NCI-H526 (cell line): ENCODE measurements around the gene PRCC.
A peak's percentile ranks its signal among the peaks of the same experiment; 100 is the strongest.

ENCODE experiments used
- DNase-seq, 2 experiments: peaks; one replicate each; lab custom pipeline; 2025; lab: John Stamatoyannopoulos, UW

Gene PRCC

DNA sequence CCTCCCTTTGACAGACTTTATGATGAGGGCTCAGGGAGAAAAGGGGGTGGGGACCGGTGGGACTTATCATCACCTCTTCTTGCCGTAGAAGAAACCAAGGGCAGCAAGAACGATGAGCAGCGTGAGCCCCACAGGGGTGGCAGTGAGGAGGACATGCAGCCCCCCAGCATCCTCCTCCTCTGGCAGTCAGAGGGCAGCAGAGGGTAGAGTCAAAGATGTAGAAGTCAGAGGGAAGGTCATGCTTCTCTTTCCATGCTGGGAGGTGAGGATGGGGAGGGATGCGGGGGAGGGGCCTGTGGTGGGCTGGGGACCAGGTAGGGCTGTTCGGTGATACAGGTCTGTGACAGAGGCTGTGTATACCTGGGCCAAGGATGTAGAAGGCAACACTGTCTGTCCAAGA is 76.8 kb downstream of the PRCC start:
- no peak for DNase-seq

DNA sequence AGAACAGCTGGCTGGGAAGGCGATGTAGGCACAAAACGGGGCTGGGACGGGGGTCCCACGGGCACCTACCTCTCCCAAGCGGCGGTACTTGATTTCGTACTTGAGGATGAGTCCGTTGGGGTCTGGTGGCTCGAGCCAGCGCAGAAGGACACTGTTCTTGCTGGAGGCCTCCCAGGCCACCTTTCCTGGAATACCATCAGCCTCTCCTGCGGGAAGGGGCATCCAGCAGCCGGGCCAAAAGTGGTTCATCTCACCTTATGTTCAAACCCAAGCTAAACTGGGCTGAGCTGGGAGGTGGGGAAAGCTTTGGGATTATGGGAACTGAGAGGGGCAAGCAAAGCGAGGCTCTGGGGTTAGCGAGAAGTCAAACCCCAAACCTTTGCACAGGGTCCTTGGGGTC is 77.3 kb downstream of the PRCC start:
- DNase-seq = no peak

- peak in 1 of 2 experiments; percentile 36 for DNase-seq
These were observed 78.0 kb downstream of the PRCC start for GRCh38 chr1:156845055-156845952.

DNA sequence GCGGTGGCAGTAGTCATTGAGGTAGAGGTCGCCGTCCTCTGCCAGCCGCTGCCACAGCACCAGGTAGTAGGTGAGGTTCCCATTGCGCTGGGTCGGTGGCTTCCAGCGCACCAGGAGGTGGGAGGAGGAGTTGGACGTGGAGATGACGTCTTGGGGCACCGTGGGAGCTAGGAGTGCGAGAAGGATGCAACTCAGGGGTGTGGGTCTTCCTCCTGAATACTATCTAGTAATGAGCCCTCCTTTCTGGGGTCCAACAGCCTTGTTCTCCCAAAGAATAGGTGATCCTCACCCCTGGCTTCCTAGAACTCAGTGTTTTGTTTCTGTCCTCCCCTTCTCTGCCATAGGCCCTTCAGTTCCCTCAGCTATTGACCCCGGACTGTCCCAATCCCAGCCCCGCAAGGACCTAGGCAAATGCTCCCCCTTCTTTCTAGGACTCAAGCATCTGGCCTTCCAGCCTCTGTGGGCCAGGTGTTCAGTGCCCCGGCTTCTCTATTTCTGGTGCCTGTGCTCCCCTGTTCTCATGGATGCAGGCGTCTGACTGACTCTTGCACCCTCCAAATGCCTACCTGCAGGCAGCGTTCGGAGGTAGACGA is 78.7 kb downstream of the PRCC start:
- DNase-seq = no peak

- DNase-seq = no peak
These were observed 79.3 kb downstream of the PRCC start for GRCh38 chr1:156846643-156847042.

- DNase-seq = no peak
These were observed 80.5 kb downstream of the PRCC start for GRCh38 chr1:156847591-156848460.

GRCh38 chr1:156848461-156849150 is 81.3 kb downstream of the PRCC start:
- peak in 1 of 2 experiments; percentile 59 for DNase-seq

DNA sequence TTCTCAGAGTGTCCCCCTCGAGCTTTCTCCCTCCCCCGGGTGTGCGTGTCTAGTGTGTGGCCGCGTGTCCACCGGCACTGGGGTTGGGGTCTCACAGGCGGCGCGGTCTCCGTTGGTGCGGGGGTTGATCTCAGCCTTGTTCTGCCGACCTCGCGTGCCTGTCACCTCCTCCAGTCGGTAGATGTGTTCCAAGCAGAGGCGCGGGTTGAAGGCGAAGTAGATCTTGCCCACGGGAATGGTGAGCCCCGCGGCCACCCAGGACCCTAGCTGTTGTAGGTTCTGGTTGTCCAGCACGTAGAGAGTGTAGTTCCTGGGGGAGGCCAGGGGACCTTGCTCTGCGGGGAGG is 81.8 kb downstream of the PRCC start:
- no peak for DNase-seq
